Activated CD4-positive, alpha-beta T cell treated with anti-CD3 and anti-CD28 coated beads, Interleukin-2, amount 10 ng/mL, durations not matched to agents 24 days and 14 days (primary cell): Measurements from ENCODE around the gene ESRRB. TPM values are rescaled to one million over a fixed set of nuclear protein-coding genes. Genes with fewer than 3 reads are reported as not detected.

Experiments used
- DNase-seq: peaks from one replicate; pipeline ENCODE4 v3.0.0; 2022
- H3K27ac Mint-ChIP-seq: one replicate; pipeline ENCODE4 v1.8.0; 2022; ENCODE audit warnings: mild to moderate bottlenecking, mixed read lengths
- H3K27me3 Mint-ChIP-seq: one replicate; pipeline ENCODE4 v1.8.0; 2022; ENCODE audit warnings: mixed read lengths
- H3K36me3 Mint-ChIP-seq: one replicate; pipeline ENCODE4 v1.8.0; 2022; ENCODE audit warnings: low read depth, mild to moderate bottlenecking, mixed read lengths
- H3K4me1 Mint-ChIP-seq: one replicate; pipeline ENCODE4 v1.8.0; 2021; ENCODE audit warnings: mixed read lengths
- H3K4me3 Mint-ChIP-seq: one replicate; pipeline ENCODE4 v1.8.0; 2022; ENCODE audit warnings: mild to moderate bottlenecking, moderate library complexity, mixed read lengths
- H3K9me3 Mint-ChIP-seq: one replicate; pipeline ENCODE4 v1.8.0; 2021; ENCODE audit warnings: mixed read lengths
- intact Hi-C: fragments of 100-400 bp; cut with micrococcal nuclease; formaldehyde crosslinking; loops from one replicate; pipeline ENCODE4 v1.15.1; 2023
- total RNA-seq: library from RNA; stranded (reverse); gene quantifications from 2 replicates; pipeline ENCODE4 v1.2.3, GENCODE V29; 2022

ESRRB gene
- total RNA-seq, 1 donor from 2014 or later, result 0.09 TPM

GRCh38 chr14:76495983-76496382 is 120.0 kb downstream of the ESRRB start:
- no peaks in the 10 kb centered on the region for H3K4me1 Mint-ChIP-seq
- intact Hi-C loops, result no loop called here
- no peak overlapping the region for H3K4me3 Mint-ChIP-seq
- no peaks in the 10 kb centered on the region for H3K27me3 Mint-ChIP-seq
- H3K9me3 Mint-ChIP-seq, result no peaks in the 10 kb centered on the region
- no peak overlapping the region for H3K27ac Mint-ChIP-seq
- H3K36me3 Mint-ChIP-seq, result no peaks in the 10 kb centered on the region
- DNase-seq, result no peak

- Mint-ChIP-seq H3K4me3 (no peak overlapping the region), H3K9me3 (no peaks in the 10 kb centered on the region), H3K4me1 (no peaks in the 10 kb centered on the region), H3K27ac (no peak overlapping the region), H3K27me3 (no peaks in the 10 kb centered on the region), H3K36me3 (no peaks in the 10 kb centered on the region)
- DNase-seq, result no peak
- intact Hi-C loops, result no loop called here
Measured at GRCh38 chr14:76496595-76496994, 120.7 kb downstream of the ESRRB start.

- Mint-ChIP-seq H3K36me3 (no peaks in the 10 kb centered on the region), H3K9me3 (no peaks in the 10 kb centered on the region), H3K4me3 (no peak overlapping the region), H3K27me3 (no peaks in the 10 kb centered on the region), H3K27ac (no peak overlapping the region), H3K4me1 (no peaks in the 10 kb centered on the region)
- DNase-seq, result no peak
- intact Hi-C loops, result no loop called here
Measured at GRCh38 chr14:76497550-76498462, 121.9 kb downstream of the ESRRB start.

- no peak overlapping the region for H3K4me3 Mint-ChIP-seq
- H3K27me3 Mint-ChIP-seq, result no peaks in the 10 kb centered on the region
- H3K4me1 Mint-ChIP-seq, result no peaks in the 10 kb centered on the region
- H3K36me3 Mint-ChIP-seq, result no peaks in the 10 kb centered on the region
- no peaks in the 10 kb centered on the region for H3K9me3 Mint-ChIP-seq
- DNase-seq, result no peak
- H3K27ac Mint-ChIP-seq, result no peak overlapping the region
- intact Hi-C loops, result no loop called here
Measured at GRCh38 chr14:76498463-76498935, 122.6 kb downstream of the ESRRB start.

- Mint-ChIP-seq H3K4me3 (no peak overlapping the region), H3K9me3 (no peaks in the 10 kb centered on the region), H3K4me1 (no peaks in the 10 kb centered on the region), H3K27me3 (no peaks in the 10 kb centered on the region), H3K36me3 (no peaks in the 10 kb centered on the region), H3K27ac (no peak overlapping the region)
- intact Hi-C loops, result no loop called here
- DNase-seq, result no peak
Measured at GRCh38 chr14:76498976-76499375, 123.0 kb downstream of the ESRRB start.

- intact Hi-C loops, result no loop called here
Measured at GRCh38 chr14:76499399-76499798, 123.5 kb downstream of the ESRRB start.

GRCh38 chr14:76500011-76500410 is 124.1 kb downstream of the ESRRB start:
- H3K36me3 Mint-ChIP-seq, result no peaks in the 10 kb centered on the region
- no peaks in the 10 kb centered on the region for H3K9me3 Mint-ChIP-seq
- DNase-seq, result no peak
- intact Hi-C loops, result no loop called here
- H3K4me3 Mint-ChIP-seq, result no peak overlapping the region
- no peak overlapping the region for H3K27ac Mint-ChIP-seq
- H3K27me3 Mint-ChIP-seq, result no peaks in the 10 kb centered on the region
- H3K4me1 Mint-ChIP-seq, result no peaks in the 10 kb centered on the region

More at GRCh38 chr14:76499399-76499798, 123.5 kb downstream of the ESRRB start:
- Mint-ChIP-seq H3K4me1 (no peaks in the 10 kb centered on the region), H3K27ac (no peak overlapping the region), H3K9me3 (no peaks in the 10 kb centered on the region), H3K27me3 (no peaks in the 10 kb centered on the region), H3K4me3 (no peak overlapping the region), H3K36me3 (no peaks in the 10 kb centered on the region)
- no peak for DNase-seq

GRCh38 chr14:76500480-76500879 is 124.5 kb downstream of the ESRRB start:
- Mint-ChIP-seq H3K36me3 (no peaks in the 10 kb centered on the region), H3K4me1 (no peaks in the 10 kb centered on the region), H3K4me3 (no peak overlapping the region), H3K27ac (no peak overlapping the region), H3K9me3 (no peaks in the 10 kb centered on the region), H3K27me3 (no peaks in the 10 kb centered on the region)
- DNase-seq, result no peak
- intact Hi-C loops, result no loop called here

- H3K4me1 Mint-ChIP-seq, result peaks cover 3% of the 10 kb centered on the region
- no peaks in the 10 kb centered on the region for H3K36me3 Mint-ChIP-seq
- H3K27me3 Mint-ChIP-seq, result no peaks in the 10 kb centered on the region
- no peak overlapping the region for H3K27ac Mint-ChIP-seq
- intact Hi-C loops, result no loop called here
- no peak overlapping the region for H3K4me3 Mint-ChIP-seq
- no peak for DNase-seq
- no peaks in the 10 kb centered on the region for H3K9me3 Mint-ChIP-seq
Measured at GRCh38 chr14:76501156-76501720, 125.3 kb downstream of the ESRRB start.

GRCh38 chr14:76502219-76502618 is 126.3 kb downstream of the ESRRB start:
- no peak for DNase-seq
- intact Hi-C loops, result no loop called here
- no peak overlapping the region for H3K27ac Mint-ChIP-seq
- H3K9me3 Mint-ChIP-seq, result no peaks in the 10 kb centered on the region
- no peaks in the 10 kb centered on the region for H3K27me3 Mint-ChIP-seq
- H3K36me3 Mint-ChIP-seq, result no peaks in the 10 kb centered on the region
- H3K4me3 Mint-ChIP-seq, result no peak overlapping the region
- peaks cover 3% of the 10 kb centered on the region for H3K4me1 Mint-ChIP-seq

GRCh38 chr14:76502638-76503037 is 126.7 kb downstream of the ESRRB start:
- Mint-ChIP-seq H3K36me3 (no peaks in the 10 kb centered on the region), H3K27ac (no peak overlapping the region), H3K4me1 (peaks cover 3% of the 10 kb centered on the region), H3K4me3 (no peak overlapping the region), H3K27me3 (no peaks in the 10 kb centered on the region), H3K9me3 (no peaks in the 10 kb centered on the region)
- no peak for DNase-seq
- intact Hi-C loops, result no loop called here

GRCh38 chr14:76509311-76509710 is 133.4 kb downstream of the ESRRB start:
- DNase-seq, result no peak
- H3K9me3 Mint-ChIP-seq, result no peaks in the 10 kb centered on the region
- H3K4me3 Mint-ChIP-seq, result no peak overlapping the region
- no peak overlapping the region for H3K27ac Mint-ChIP-seq
- intact Hi-C loops, result no loop called here
- peaks cover 8% of the 10 kb centered on the region for H3K27me3 Mint-ChIP-seq
- H3K4me1 Mint-ChIP-seq, result peaks cover 3% of the 10 kb centered on the region
- H3K36me3 Mint-ChIP-seq, result no peaks in the 10 kb centered on the region

- Mint-ChIP-seq H3K27me3 (peaks cover 8% of the 10 kb centered on the region), H3K4me1 (peaks cover 3% of the 10 kb centered on the region), H3K4me3 (no peak overlapping the region), H3K36me3 (no peaks in the 10 kb centered on the region), H3K27ac (no peak overlapping the region), H3K9me3 (no peaks in the 10 kb centered on the region)
- intact Hi-C loops, result no loop called here
- no peak for DNase-seq
Measured at GRCh38 chr14:76510181-76510580, 134.2 kb downstream of the ESRRB start.

GRCh38 chr14:76514213-76514998 is 138.5 kb downstream of the ESRRB start:
- DNase-seq, result peak; percentile 63
- intact Hi-C loops, result no loop called here

More at GRCh38 chr14:76514213-76514998, 138.5 kb downstream of the ESRRB start:
- H3K4me3 Mint-ChIP-seq, result no peak overlapping the region
- no peaks in the 10 kb centered on the region for H3K4me1 Mint-ChIP-seq
- H3K27ac Mint-ChIP-seq, result no peak overlapping the region
- H3K36me3 Mint-ChIP-seq, result no peaks in the 10 kb centered on the region
- no peaks in the 10 kb centered on the region for H3K9me3 Mint-ChIP-seq
- H3K27me3 Mint-ChIP-seq, result peaks cover 5% of the 10 kb centered on the region
